GM19351 (cell line): Measurements from ENCODE around the gene SMIM30.
A peak's percentile ranks its signal among the peaks of the same experiment; 100 is the strongest.

ENCODE experiments used
- ATAC-seq: cut with Tn5 transposase; IDR thresholded peaks from one replicate; pipeline ENCODE4 v1.9.1; 2021; ENCODE audit warnings: mild to moderate bottlenecking, moderate library complexity; ENCODE audit not compliant: unreplicated experiment

Gene SMIM30

DNA sequence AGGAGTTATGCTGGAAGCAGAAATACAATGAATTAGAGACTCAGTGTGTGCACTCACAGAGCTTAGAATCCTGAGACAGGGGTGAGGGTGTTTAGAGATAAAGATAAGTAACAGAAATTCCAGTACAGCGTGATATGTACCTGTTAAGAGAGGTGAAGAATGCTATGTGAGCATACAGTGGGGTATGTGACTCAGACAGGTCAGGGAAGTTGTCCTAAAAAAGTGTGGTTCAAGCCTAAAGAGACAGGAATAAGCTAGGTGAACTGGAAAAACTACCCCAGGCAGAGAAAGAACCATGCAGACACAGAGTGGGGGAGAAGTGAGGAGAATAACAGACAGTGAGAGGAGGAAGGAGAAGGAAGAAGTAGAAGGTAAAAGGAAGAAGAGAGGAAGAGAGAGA lies 8.6 kb downstream of the SMIM30 start:
- ATAC-seq: no peak

DNA sequence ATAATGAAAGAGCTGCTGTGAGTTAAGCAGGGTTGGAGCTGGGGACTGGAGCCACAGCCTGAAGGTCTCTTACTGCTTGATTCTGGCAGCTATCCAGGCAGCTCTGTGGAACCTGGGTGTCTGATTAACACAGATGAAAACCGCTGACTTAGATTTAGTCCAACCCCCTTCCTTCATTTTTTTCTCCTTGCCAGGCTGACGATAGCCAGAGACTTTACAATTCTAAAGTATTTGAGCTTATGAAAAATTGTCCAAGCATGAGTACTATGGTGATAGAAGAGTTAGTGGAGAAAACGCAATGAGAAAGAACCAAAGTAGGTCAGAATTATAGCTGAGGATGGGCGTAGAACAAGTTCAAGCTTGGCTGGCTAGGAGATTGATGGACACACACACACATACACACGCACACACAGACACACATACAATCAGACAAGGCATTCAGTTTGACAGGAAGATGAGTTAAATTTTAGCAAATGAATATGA lies 18.2 kb downstream of the SMIM30 start:
- no peak for ATAC-seq

DNA sequence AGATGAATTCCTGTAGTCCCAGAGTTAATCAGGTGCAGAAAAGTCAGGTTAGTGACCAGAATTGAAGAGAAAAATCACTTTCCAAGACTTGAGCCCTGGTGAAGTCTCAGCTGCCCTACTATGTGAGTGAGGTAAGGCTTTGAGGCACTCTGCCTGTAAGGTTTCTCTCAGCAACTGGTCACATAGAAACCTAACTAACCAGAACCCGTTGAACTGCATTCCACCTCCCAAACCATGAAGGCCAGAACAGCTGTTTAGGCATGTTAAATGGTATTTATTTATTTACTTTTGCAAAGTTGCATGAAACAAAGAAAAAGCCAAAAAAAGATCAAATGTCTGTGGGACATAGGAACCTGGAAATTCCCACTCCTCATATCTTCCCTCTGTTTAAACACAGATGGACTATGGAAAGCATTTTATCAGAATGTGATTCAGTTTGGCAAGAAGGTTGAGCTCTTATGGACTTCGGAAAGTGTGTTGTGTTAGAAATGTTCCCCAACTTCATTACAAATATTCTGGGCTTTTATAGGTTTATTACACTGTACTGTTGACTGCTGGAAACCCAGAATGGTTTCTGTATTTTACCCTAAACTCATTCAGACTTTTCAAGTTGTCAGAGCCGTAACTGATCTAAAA lies 19.0 kb downstream of the SMIM30 start:
- ATAC-seq: no peak

DNA sequence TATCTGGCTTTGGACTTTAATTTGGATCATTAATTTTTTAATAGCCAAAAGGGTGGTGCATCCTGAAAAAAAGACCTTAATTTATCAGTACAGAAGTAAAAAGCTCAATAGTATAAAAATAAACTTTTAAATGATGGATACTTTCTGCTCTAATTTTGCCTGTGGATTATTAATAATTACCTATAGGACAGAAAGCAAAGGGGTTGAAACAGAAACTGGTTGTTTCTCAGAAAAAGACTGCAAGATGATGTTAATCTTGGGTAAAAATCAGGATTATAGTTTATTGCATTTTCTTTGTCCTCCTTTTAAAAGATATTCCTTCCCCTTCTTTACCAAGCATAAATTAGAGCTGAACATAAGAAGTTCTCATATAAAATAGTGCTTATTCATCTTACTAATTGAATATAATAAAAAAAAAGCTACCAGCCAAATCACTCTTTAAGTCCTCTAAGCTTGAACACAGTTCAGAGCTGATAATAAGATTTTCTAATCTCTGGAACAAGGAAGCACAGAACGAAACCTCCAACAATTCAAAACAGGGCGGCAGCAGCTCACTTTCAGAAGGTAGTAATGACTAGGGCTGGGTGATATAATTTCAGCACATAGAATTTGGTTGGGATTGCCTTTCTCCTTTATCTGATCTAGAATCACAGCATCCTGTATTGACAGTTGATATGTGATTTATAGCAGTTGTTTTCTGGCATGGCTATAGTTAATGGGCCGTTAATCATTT lies 23.7 kb downstream of the SMIM30 start:
- no peak for ATAC-seq

DNA sequence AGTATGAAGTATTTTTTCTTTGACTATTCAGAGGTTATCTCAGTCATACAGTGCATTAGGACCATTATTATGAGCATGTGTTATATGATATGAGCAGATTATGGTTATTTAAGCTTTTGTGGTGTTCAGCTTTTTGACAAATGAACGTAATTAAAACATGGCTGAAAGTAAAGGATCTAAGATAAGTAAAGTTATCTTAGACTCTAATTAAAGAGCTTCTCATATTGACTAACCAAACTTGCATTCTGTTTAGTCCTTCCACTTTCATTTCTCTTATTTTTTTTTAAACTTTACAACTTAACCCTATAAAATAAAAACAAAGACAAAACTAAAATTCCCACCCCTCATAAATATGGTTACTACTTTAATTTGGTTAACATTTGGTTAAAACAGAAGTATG lies 24.8 kb downstream of the SMIM30 start:
- ATAC-seq: no peak

DNA sequence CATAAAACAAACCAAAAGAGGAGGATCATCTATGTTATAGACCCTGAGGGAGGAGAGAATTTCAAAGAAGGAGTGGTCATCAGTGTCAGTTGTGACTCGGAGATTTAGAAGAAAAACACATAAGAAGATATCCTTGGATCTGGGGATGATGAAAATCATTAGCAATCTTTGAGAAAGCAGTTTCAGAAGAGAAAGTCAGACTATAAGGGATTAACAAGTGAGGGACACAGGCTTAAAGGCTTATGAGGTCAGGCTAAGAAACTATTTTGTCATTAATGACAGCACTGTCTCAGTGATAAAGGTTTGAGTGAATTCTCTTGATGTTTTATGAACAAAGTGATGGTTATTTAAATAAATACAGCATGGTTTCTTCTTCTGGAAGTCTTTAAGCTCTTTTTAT lies 25.6 kb downstream of the SMIM30 start:
- no peak for ATAC-seq

DNA sequence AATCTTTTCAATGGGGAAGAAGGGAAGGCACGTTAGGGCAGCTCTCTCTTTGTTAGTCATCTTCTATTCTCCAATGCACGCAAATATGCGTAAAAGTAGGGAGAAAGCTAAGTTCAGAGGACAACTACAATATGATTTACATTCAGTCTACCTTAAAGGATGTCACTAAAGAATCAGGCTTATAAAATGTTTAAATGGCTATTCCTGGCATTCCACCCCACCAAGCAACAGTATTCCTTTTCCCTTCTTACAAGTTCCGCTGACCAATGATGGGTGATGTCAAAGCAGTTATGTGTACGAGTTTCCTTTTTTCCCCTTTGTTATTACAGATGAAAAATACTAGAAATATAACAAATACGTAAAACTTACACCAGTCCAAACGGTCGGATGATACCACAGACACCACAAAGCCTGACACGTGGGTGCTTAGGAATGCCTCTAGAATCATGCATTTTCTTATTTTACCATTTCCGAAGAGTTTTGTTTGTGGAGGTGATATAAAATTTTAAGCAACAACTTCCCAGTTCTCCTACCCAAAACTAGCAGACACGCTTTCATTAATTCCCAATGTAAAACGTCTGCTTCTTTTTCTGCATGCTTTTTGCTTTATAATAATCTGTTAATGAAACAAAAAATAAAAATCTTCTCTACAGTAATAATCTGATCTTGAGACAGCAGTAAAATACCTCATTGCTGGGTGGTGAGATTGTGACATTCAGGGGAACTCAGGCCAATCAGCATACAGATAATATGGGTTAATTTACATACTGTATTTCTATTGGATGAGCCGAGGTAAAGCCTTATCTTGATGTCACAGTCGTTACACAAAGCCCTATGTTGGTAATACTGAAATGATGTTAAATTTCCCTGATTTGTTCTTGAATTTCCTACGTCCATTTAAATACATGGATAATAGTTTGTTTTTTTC lies 31.0 kb downstream of the SMIM30 start:
- no peak for ATAC-seq

DNA sequence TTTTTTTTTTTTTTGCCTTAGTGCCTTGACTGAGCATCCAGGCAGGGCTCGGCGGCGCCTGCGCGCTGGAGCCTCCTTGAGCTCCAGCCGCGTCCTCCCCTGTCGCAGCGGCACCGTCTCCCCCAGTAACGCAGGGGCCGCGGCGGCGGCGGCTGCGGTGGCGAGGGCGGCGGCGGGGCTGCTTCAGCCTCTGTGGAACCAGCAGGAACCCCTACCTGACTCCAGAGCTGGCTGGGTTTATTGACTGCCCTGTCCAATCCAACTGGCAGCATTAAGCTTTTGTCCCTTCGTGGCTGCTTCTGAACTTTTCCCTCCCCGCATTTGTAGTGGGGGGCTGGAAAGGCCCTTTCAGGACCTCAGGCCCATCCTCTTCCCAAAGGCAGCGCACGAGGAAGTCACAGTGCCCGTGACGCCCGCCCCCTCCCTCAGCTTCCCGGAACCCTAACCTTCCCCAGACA lies 31.9 kb downstream of the SMIM30 start, which contains the start of gene GPR85:
Gene GPR85 (minus strand): TSS at position 397 of the 458 bp plus-strand sequence. CDS start 2,106 bp downstream, outside the sequence.
- ATAC-seq: peak; percentile 65

DNA sequence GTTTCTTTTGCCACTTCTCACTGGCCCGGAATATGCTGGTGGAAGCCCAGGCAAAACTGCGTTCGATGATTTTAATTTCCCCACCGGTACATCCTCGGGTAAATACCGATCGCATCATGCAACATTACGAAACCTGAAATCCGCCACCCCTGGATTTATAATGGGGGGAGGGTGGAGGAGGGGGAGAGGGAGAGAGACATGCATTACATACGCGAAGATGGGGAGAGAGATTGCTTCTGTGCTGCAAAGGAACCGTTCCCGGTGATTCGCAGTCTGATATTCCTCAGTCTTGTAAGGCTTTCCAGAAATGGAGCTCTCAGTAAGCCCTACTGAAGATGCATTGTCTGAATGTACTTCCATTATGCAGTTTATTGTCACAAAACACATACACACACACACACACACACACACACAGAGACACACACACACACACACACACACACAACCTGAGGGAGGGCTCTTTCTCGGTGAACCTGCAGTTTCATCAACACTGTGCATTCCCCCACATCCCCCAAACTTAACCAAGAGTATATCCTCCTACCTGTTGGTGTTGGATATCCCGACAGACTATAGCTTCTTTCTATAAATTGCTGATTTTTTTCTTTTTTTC lies 32.5 kb downstream of the SMIM30 start:
- ATAC-seq: peak; percentile 9

DNA sequence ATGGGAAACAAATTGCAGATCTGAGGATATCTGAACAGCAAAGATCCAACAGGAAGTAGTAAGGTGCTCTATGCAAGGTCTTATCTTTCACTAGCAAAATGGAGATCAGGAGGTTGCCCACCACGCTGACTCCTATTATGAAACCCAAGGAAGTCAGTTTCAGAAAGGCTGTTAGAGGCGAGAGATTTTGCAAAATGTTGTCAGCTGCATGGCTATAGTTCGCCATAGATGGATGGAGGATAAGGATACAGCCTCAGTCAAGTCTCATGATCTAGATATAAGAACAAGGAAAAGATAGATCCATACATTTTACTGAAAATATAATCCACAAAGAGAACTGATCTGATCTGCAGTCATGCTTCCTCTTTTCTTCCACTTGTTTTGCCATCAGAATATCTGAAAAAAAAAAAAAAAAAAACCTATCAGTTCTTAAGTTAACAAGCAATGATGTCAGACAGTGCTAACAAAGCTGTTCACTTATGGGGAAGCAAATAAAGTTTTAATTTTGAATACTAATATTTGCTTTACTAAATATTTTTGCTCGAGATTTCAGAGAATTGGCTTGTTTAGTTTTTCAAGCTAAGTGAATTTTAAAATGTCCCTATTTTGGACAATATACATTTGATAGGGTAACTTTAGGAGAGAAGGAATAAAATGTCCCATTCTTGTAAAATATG lies 33.7 kb downstream of the SMIM30 start:
- ATAC-seq: no peak

DNA sequence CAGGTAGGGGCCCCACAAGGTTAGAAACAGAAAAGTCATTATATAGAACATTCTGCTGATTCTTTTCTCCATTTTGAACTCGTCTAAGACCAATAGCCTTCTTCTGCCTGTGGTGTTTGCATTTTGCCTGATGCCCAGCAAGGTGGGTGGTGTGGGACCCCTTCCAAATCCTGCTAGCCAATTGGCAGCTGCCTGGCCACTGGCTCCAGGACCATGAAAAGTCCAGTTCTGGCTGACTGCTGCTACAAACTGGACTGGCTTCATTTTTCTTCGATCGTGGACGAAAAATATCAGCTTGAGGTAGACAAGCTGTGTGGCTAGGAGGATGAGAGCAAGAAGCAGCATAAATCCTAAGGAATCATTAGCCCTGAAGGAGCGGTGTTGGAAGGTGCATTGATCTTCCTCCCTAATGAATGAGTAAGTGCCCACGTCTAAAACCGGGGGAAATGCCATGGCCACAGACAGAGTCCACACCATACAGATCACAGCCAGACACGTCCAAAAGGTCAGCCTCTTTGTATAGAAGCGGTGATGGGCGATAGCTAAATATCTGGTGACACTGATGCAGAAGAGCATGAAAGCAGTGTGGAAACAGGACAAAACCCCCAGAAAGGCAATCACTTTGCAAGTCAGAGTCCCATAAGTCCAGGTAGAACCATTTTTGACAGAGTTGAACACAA lies 34.4 kb downstream of the SMIM30 start:
- no peak for ATAC-seq

DNA sequence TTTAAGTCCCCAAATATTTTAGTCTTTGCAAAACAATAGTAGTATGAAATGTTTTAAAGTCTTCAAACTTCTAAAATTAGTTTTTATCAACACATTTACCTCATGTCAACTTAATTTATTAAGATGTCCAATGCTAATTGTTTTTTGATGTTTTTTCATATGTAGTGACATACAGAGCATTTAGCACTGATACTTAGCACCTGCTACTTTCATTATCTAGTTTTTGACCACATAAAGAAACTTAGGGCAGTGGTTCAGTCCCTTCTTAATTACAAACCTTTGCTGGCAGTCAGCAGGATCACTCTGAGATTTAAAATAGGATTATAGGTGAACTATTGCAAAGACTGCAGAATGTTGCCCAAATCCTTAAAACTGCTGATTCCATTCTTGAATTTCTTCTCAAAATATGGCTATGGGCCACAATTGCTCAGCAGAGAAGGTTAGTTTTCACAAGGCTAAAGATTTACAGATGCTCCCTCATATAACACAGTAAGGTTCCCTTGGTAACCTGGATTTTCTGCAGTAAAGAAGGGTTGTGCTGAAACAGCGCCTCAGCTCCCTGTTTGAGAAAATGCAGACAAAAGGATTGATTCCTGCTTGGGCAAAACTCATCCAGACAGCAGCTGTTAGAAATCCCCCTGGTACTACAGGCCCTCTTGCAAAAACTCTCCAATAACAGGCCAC lies 35.1 kb downstream of the SMIM30 start:
- ATAC-seq: peak; percentile 62

DNA sequence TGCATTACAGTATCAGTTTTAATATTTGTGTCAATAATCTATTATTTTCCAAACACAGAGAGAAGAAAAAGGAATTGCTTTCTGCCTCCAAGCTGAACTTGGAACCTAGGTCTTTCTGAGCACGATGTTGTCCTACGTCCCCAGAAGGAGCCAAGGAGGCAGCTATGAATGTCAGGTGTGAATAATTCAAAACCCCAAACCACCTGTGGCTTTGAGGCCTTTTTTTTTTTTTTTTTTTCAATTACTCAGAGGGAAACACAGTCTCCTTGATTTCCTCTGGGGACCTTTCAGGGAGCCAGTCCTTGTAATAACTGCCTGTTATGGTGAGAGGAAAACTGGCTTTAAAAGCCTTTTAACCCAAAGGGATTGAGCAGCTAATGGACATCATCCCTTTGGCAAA lies 40.0 kb downstream of the SMIM30 start:
- no peak for ATAC-seq

DNA sequence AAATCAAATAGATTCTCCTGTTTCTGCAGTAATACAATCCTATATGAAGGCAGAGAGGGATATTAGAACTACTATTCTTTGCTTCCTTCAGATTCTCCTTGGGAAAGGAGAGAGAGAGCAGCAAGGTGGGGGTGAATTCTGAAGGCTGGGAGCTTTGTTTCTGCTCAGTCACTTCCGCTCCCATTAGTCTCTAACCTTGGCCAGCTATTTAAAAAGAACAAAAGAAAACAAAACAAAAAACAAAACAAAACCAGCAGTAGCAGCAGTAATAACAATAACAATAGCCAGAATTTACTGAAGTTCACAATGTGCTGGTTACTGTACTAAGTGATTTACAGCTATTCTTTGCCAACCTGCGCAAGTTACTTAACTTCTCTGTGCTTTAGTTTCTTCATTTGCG lies 41.7 kb downstream of the SMIM30 start:
- ATAC-seq: no peak

DNA sequence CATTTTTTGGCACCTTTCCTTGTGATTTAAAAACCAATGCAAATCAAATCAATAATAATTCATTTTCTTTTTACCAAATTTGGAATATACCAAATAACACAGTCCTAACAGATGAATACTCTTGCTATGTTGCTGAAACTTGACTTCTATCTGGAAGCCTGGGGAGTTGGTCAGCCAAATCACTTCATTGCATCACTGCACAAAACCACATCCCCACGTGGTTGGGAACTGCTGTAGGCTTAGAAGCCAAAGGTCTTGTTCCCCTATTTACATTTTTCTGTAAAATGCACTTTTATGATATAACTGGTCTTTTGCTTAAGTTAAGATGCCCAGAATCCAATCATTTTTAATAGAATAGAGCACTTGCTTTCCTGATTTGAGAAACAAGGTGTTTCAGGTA lies 46.9 kb downstream of the SMIM30 start:
- ATAC-seq: peak; percentile 80
